GM12873 (cell line): ENCODE measurements around the gene OR9G1.

Source experiments
- CTCF ChIP-seq: IDR thresholded peaks from 2 replicates; pipeline ENCODE4 v1.5.1; 2012; ENCODE audit warnings: low read depth, mild to moderate bottlenecking, moderate library complexity, low read length, control low read depth; ENCODE audit not compliant: insufficient read depth; ENCODE audit errors: missing control alignments

OR9G1 gene

GRCh38 chr11:56700914-56701485 lies 2.1 kb downstream of the OR9G1 start:
- no peak for TF ChIP-seq CTCF

GRCh38 chr11:56705784-56706396 lies 7.0 kb downstream of the OR9G1 start:
- no peak for TF ChIP-seq CTCF

- no peak for TF ChIP-seq CTCF
Measured at GRCh38 chr11:56706486-56706885, 7.6 kb downstream of the OR9G1 start.

GRCh38 chr11:56714206-56714605 lies 15.3 kb downstream of the OR9G1 start:
- no peak for TF ChIP-seq CTCF

GRCh38 chr11:56716379-56716854 lies 17.5 kb downstream of the OR9G1 start:
- TF ChIP-seq CTCF, result no peak

- TF ChIP-seq CTCF, result no peak
Measured at GRCh38 chr11:56720513-56720912, 21.6 kb downstream of the OR9G1 start.

GRCh38 chr11:56740107-56740506 lies 41.2 kb downstream of the OR9G1 start:
- no peak for TF ChIP-seq CTCF
